ENCODE data around the gene RAET1E. TPM values are rescaled to one million over a fixed set of nuclear protein-coding genes. Genes with fewer than 3 reads are reported as not detected.
"Not testable (repeated sequence)": the region's sequence is repeated elsewhere in the genome, so short reads cannot be mapped to it uniquely, and the experiment has no call there.

The RAET1E gene
- total RNA-seq, 2 experiments from 2014 or later, result not detected

GRCh38 chr6:149913540-149914240 is 15.8 kb upstream of the RAET1E start:
- H3K36me3 Mint-ChIP-seq (ENCODE audit: low read depth), result no peaks in the 10 kb centered on the region
- H3K27ac Mint-ChIP-seq, result no peak overlapping the region
- Histone ChIP-seq H3K4me1 (ENCODE audit: insufficient read depth, low read length) (no peaks in the 10 kb centered on the region), H3K27ac (ENCODE audit: low read depth in 1 of 2, low read length in 2 of 2) (no peak overlapping the region), H3K27me3 (ENCODE audit: control insufficient read depth in 1 of 2, insufficient read depth in 2 of 2, low read length in 2 of 2) (peaks cover 2 to 6% of the 10 kb centered on the region in 2 experiments), H3K36me3 (ENCODE audit: insufficient read depth, low read length) (no peaks in the 10 kb centered on the region), H3K9me3 (ENCODE audit: control insufficient read depth in 1 of 2, insufficient read depth in 1 of 2, low read length in 2 of 2) (peaks cover 0 to 17% of the 10 kb centered on the region in 2 experiments), H3K4me3 (ENCODE audit: low read length) (no peak overlapping the region)
- ATAC-seq (ENCODE audit: poor library complexity) (no peak), DNase-seq (no peak)
- no peak overlapping the region for H3K4me3 Mint-ChIP-seq
- ChIA-PET CTCF (no interaction called here), POLR2A (no interaction called here)
- no peak for TF ChIP-seq CTCF (IDR thresholded peaks at IDR 0.05)
- no peaks in the 10 kb centered on the region for H3K4me1 Mint-ChIP-seq (ENCODE audit: low read depth)
- peaks cover 45% of the 10 kb centered on the region for H3K27me3 Mint-ChIP-seq
- no peaks in the 10 kb centered on the region for H3K9me3 Mint-ChIP-seq
- intact Hi-C loops (cut with DNase I, micrococcal nuclease), result no loop called here

GRCh38 chr6:149913085-149913484 is 15.2 kb upstream of the RAET1E start:
- peaks cover 39% of the 10 kb centered on the region for H3K27me3 Mint-ChIP-seq
- DNase-seq, result no peak
- H3K9me3 ChIP-seq (ENCODE audit: control insufficient read depth in 1 of 2, insufficient read depth in 1 of 2, low read length in 2 of 2), result peaks cover 0 to 21% of the 10 kb centered on the region in 2 experiments
- H3K36me3 Mint-ChIP-seq (ENCODE audit: low read depth), result no peaks in the 10 kb centered on the region
- H3K27ac Mint-ChIP-seq, result no peak overlapping the region
- no peak overlapping the region for H3K4me3 Mint-ChIP-seq
- H3K4me1 Mint-ChIP-seq (ENCODE audit: low read depth), result no peaks in the 10 kb centered on the region
- intact Hi-C loops (cut with DNase I, micrococcal nuclease), result no loop called here
- no peaks in the 10 kb centered on the region for H3K36me3 ChIP-seq (ENCODE audit: insufficient read depth, low read length)
- POLR2A ChIA-PET, result no interaction called here
- no peak overlapping the region for H3K27ac ChIP-seq (ENCODE audit: low read depth in 1 of 2, low read length in 2 of 2)
- TF ChIP-seq CTCF (IDR thresholded peaks at IDR 0.05), result no peak
- H3K4me1 ChIP-seq (ENCODE audit: insufficient read depth, low read length), result no peaks in the 10 kb centered on the region
- no peak for ATAC-seq (ENCODE audit: poor library complexity)
- peaks cover 2 to 6% of the 10 kb centered on the region in 2 experiments for H3K27me3 ChIP-seq (ENCODE audit: control insufficient read depth in 1 of 2, insufficient read depth in 2 of 2, low read length in 2 of 2)
- CTCF ChIA-PET, result no interaction called here
- H3K9me3 Mint-ChIP-seq, result peaks cover 2% of the 10 kb centered on the region
- H3K4me3 ChIP-seq (ENCODE audit: low read length), result no peak overlapping the region

- intact Hi-C loops (cut with DNase I, micrococcal nuclease); H3K4me3 ChIP-seq (ENCODE audit: low read length); H3K4me1 ChIP-seq (ENCODE audit: insufficient read depth, low read length); H3K9me3 Mint-ChIP-seq; POLR2A ChIA-PET; H3K27ac Mint-ChIP-seq; ATAC-seq (ENCODE audit: poor library complexity); H3K27ac ChIP-seq (ENCODE audit: low read depth in 1 of 2, low read length in 2 of 2); H3K36me3 Mint-ChIP-seq (ENCODE audit: low read depth); H3K4me1 Mint-ChIP-seq (ENCODE audit: low read depth); CTCF ChIA-PET; H3K36me3 ChIP-seq (ENCODE audit: insufficient read depth, low read length); DNase-seq; H3K4me3 Mint-ChIP-seq; H3K27me3 ChIP-seq (ENCODE audit: control insufficient read depth in 1 of 2, insufficient read depth in 2 of 2, low read length in 2 of 2): not testable (repeated sequence)
- peaks cover 3 to 21% of the 10 kb centered on the region in 2 experiments for H3K9me3 ChIP-seq (ENCODE audit: control insufficient read depth in 1 of 2, insufficient read depth in 1 of 2, low read length in 2 of 2)
- H3K27me3 Mint-ChIP-seq, result peaks cover 38% of the 10 kb centered on the region
Measured at GRCh38 chr6:149912680-149913079, 14.8 kb upstream of the RAET1E start.

- POLR2A ChIA-PET, result no interaction called here
- ATAC-seq (ENCODE audit: poor library complexity) (no peak), DNase-seq (no peak)
- intact Hi-C loops (cut with DNase I, micrococcal nuclease), result no loop called here
- Histone ChIP-seq H3K4me1 (ENCODE audit: insufficient read depth, low read length) (no peaks in the 10 kb centered on the region), H3K36me3 (ENCODE audit: insufficient read depth, low read length) (no peaks in the 10 kb centered on the region), H3K27ac (ENCODE audit: low read depth in 1 of 2, low read length in 2 of 2) (no peak overlapping the region), H3K27me3 (ENCODE audit: control insufficient read depth in 1 of 2, insufficient read depth in 2 of 2, low read length in 2 of 2) (peaks cover 2 to 6% of the 10 kb centered on the region in 2 experiments), H3K9me3 (ENCODE audit: control insufficient read depth in 1 of 2, insufficient read depth in 1 of 2, low read length in 2 of 2) (peaks cover 4 to 24% of the 10 kb centered on the region in 2 experiments), H3K4me3 (ENCODE audit: low read length) (no peak overlapping the region)
- H3K27me3 Mint-ChIP-seq, result peaks cover 38% of the 10 kb centered on the region
- H3K4me1 Mint-ChIP-seq (ENCODE audit: low read depth), result no peaks in the 10 kb centered on the region
- CTCF ChIA-PET, result no interaction called here
- no peak overlapping the region for H3K27ac Mint-ChIP-seq
- H3K9me3 Mint-ChIP-seq, result peaks cover 5% of the 10 kb centered on the region
- no peaks in the 10 kb centered on the region for H3K36me3 Mint-ChIP-seq (ENCODE audit: low read depth)
- no peak overlapping the region for H3K4me3 Mint-ChIP-seq
- no peak for TF ChIP-seq CTCF (IDR thresholded peaks at IDR 0.05)
Measured at GRCh38 chr6:149910721-149911151, 12.8 kb upstream of the RAET1E start.
